NCI-H82 (cell line): Measurements from ENCODE around the gene HBE1.
A peak's percentile ranks its signal among the peaks of the same experiment; 100 is the strongest.
"Not testable (repeated sequence)": the region's sequence is repeated elsewhere in the genome, so short reads cannot be mapped to it uniquely, and the experiment has no call there.

Experiments used
- DNase-seq: peaks from one replicate; lab custom pipeline; 2025; lab: John Stamatoyannopoulos, UW

Gene HBE1

GRCh38 chr11:5269715-5270147 lies at the start of gene HBE1:
Gene HBE1, minus strand, starts transcription at chr11:5269945. Its CDS starts 55 bp downstream, at chr11:5269890.
- no peak for DNase-seq

GRCh38 chr11:5317292-5317691 lies 47.5 kb upstream of the HBE1 start:
- DNase-seq = no peak

GRCh38 chr11:5313326-5314023 lies 43.7 kb upstream of the HBE1 start:
- DNase-seq = not testable (repeated sequence)

DNA sequence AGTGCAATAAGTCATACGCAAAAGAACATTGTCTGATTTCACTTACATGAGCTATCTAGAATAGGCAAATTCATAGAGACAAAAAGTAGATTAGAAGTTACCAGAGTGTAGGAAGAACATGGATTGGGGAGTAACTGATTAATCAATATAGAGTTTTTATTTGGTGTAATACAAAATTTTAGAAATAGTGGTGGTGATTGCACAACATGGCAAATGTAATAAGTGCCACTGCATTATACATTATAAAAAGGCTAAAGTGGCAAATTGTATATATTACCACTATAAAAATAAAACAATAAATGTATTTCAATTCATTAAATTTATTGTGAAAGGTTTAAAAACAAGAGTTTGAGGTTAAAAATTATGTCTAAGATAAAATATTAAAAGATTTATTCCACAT lies 40.7 kb upstream of the HBE1 start:
- no peak for DNase-seq

GRCh38 chr11:5307256-5308019 lies 37.7 kb upstream of the HBE1 start:
- DNase-seq = no peak

DNA sequence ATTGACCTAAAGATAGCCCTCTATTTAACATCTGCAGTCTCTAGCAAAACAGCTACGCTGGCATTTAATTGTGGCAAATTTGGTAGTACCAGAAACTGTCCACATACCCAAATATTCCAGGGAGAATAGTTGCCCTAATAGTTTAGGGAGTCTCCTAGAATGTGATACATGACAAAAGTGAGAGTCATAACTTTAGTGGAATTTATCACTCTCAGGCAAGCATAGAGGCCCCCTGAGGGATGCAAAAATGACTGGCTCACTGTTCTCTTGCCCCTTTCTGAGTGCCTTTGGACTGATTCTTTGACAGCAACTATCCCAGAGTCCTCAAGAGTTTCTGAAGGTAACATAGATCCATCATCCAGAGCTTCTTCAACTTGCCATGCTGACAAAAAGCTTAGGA lies 34.3 kb upstream of the HBE1 start:
- no peak for DNase-seq

DNA sequence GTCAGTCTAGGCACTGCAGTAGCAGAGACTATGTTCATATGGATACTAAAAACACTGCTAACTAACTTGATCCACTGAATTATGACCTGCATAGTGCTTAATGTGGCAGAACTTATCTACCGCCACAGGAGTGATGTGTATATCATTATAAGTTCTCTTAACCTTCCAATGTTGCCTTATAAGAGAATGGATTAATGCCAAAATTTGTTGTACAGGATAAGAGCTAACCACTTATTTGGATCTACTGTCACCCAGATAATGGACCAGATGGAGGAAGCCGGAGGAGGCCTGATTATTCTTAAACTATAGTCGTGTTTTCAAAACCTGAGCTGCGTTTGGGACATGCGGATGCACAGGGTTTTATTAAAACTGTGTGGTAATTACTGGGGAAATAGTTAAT lies 33.9 kb upstream of the HBE1 start:
- no peak for DNase-seq

DNA sequence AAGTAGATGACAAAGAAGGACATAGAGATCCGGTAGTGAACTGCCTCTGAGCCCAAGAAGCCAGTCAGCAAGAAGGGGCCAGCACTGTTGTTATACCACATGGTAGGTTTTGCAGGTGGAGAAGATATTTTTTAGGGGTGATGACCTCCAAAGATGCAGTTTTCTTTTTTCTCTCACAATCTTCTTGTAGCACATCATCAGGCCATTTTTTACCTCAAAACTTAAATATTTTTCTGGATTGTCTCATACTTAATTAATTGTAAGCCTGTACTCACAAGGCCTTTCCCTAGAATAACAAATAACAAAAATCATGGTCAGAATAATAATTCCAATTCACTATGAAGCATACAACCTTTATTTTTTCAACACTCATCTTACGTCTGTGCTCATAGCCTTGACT lies 32.1 kb upstream of the HBE1 start, which contains the start of gene OR51B4:
Gene OR51B4, minus strand, starts transcription at position 101 of the 400 bp plus-strand sequence. Its CDS starts 0 bp downstream, at position 101.
- no peak for DNase-seq

- no peak for DNase-seq
Observed at GRCh38 chr11:5300251-5300650, 30.5 kb upstream of the HBE1 start.

- no peak for DNase-seq
Observed at GRCh38 chr11:5298451-5298850, 28.7 kb upstream of the HBE1 start.

- DNase-seq = no peak
Observed at GRCh38 chr11:5297721-5298323, 28.1 kb upstream of the HBE1 start.

- DNase-seq = not testable (repeated sequence)
Observed at GRCh38 chr11:5294342-5294995, 24.7 kb upstream of the HBE1 start.

GRCh38 chr11:5293028-5293427 lies 23.3 kb upstream of the HBE1 start:
- DNase-seq = no peak

GRCh38 chr11:5291207-5291838 lies 21.6 kb upstream of the HBE1 start:
- DNase-seq = peak; percentile 23

DNA sequence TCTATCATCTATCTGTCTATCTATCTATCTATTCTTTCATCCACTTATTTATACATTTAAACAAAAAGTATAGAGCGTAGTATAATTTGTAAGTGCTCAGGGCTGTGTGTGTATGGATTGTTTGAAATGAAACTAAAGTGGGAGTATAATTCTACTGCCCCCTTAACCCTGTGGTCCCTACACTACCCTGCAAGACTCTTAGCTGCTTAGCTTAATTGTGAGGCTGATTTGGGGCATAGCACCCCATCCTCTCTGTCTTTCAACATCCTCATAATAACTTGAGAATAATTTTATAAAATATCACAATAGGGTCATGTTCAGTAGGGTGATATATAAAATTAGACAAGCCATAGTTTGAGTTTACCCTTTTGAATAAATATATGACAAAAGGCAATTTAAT lies 20.4 kb upstream of the HBE1 start:
- no peak for DNase-seq

- no peak for DNase-seq
Observed at GRCh38 chr11:5289696-5290095, 20.0 kb upstream of the HBE1 start.

DNA sequence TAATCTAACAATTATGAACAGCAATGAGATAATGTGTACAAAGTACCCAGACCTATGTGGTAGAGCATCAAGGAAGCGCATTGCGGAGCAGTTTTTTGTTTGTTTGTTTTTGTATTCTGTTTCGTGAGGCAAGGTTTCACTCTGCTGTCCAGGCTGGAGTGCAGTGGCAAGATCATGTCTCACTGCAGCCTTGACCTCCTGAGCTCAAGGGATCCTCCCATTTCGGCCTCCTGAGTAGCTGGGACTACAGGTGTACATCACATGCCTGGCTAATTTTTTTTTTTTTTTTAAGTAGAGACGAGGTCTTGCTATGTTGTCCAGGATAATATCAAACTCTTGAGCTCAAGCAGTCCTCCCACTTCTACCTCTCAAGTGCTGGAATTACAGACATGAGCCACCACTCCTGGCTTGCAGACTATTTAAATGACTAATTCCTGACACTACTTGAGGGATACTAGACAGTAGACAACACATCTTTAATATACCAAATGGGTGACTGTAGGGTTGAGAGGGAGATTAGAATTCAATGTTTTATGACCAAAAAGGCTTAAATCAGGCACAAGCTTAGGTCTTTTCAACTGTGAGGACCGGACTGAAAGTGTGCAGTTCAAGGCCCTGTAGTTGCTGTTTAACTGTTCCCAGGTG lies 19.3 kb upstream of the HBE1 start:
- no peak for DNase-seq

DNA sequence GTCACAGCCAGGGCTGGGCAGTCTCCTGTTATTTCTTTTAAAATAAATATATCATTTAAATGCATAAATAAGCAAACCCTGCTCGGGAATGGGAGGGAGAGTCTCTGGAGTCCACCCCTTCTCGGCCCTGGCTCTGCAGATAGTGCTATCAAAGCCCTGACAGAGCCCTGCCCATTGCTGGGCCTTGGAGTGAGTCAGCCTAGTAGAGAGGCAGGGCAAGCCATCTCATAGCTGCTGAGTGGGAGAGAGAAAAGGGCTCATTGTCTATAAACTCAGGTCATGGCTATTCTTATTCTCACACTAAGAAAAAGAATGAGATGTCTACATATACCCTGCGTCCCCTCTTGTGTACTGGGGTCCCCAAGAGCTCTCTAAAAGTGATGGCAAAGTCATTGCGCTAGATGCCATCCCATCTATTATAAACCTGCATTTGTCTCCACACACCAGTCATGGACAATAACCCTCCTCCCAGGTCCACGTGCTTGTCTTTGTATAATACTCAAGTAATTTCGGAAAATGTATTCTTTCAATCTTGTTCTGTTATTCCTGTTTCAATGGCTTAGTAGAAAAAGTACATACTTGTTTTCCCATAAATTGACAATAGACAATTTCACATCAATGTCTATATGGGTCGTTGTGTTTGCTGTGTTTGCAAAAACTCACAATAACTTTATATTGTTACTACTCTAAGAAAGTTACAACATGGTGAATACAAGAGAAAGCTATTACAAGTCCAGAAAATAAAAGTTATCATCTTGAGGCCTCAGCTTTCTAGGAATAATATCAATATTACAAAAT lies 18.6 kb upstream of the HBE1 start:
- DNase-seq = no peak

DNA sequence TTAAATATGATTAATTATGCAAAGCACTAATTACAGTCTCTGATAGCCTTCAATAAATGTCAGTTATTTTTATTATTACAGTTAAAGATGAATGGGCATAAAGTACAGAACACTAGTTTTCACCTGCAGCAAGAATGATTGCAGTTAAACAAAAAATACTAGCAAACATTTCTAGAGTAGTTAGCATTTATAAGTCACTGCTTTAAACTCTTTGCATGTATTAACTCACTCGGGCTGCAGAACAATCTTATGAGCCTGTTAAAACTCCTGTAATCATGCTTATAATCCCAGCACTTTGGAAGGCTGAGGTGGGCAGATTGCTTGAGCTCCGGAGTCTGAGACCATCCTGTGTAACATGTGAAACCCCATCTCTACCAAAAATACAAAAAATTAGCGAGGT lies 17.2 kb upstream of the HBE1 start:
- DNase-seq = no peak

DNA sequence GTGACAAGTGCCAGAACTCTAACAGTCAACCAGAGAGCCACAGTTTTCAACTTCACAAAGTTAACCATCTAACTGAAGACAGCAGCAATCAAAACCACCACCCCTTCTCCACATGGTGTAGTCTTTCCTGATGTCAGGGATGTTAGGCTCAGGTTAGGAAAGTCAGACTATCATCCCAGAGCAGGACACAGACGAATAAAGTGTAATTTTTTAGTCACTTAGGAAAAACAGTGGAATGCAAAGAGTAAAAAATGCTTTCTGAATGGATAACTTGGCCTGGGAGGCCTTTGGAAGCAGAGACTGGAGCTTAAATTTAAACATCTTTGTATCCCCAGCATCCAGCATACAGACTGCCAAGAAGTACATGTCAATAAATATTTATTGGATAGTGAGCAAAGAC lies 16.6 kb upstream of the HBE1 start:
- DNase-seq = no peak
